HEK293T (cell line): ENCODE measurements around the gene ZFAND4.
"Not testable (repeated sequence)": the region's sequence is repeated elsewhere in the genome, so short reads cannot be mapped to it uniquely, and the experiment has no call there.

Experiments
- CTCF ChIA-PET: fragments of 350-600 bp; formaldehyde crosslinking; extraction: SDS; loops from one replicate; lab custom pipeline; 2021; ENCODE audit warnings: antibody characterized with exemption, inconsistent platforms; lab: Yijun Ruan, JAX
- POLR2A ChIA-PET: fragments of 350-600 bp; formaldehyde crosslinking; extraction: SDS; loops from one replicate; lab custom pipeline; 2020; ENCODE audit warnings: antibody characterized with exemption, inconsistent platforms; lab: Yijun Ruan, JAX
- DNase-seq: peaks from one replicate; pipeline ENCODE4 v3.0.0; 2012; ENCODE audit warnings: mixed read lengths; ENCODE audit errors: extremely low spot score
- ARNT ChIP-seq: fragments of 450-650 bp; IDR thresholded peaks from 2 replicates; pipeline ENCODE4 v1.6.1; 2017; ENCODE audit warnings: mild to moderate bottlenecking
- BHLHE40 ChIP-seq: fragments of 450-650 bp; IDR thresholded peaks from 2 replicates; pipeline ENCODE4 v1.6.1; 2016; ENCODE audit warnings: mild to moderate bottlenecking, moderate library complexity, borderline replicate concordance
- CTBP1 ChIP-seq: fragments of 450-650 bp; IDR thresholded peaks from 2 replicates; pipeline ENCODE4 v1.6.1; 2016; ENCODE audit warnings: borderline replicate concordance
- ELF4 ChIP-seq: fragments of 450-650 bp; IDR thresholded peaks from 2 replicates; pipeline ENCODE4 v1.6.1; 2017; ENCODE audit warnings: antibody characterized with exemption
- FOXA1 ChIP-seq: fragments of 450-650 bp; IDR thresholded peaks from 2 replicates; pipeline ENCODE4 v1.6.1; 2016; ENCODE audit warnings: mild to moderate bottlenecking
- FOXK2 ChIP-seq: fragments of 450-650 bp; IDR thresholded peaks from 2 replicates; pipeline ENCODE4 v1.6.1; 2016; ENCODE audit warnings: mild to moderate bottlenecking
- FOXM1 ChIP-seq: fragments of 450-650 bp; IDR thresholded peaks from 2 replicates; pipeline ENCODE4 v1.6.1; 2017; ENCODE audit warnings: mild to moderate bottlenecking, borderline replicate concordance
- HDGF ChIP-seq: fragments of 450-650 bp; IDR thresholded peaks from 2 replicates; pipeline ENCODE4 v1.6.1; 2017; ENCODE audit warnings: antibody characterized with exemption, borderline replicate concordance
- L3MBTL2 ChIP-seq: fragments of 450-650 bp; conservative IDR thresholded peaks from 2 replicates; pipeline ENCODE4 v1.6.1; 2016; ENCODE audit warnings: mild to moderate bottlenecking
- LEF1 ChIP-seq: fragments of 450-650 bp; IDR thresholded peaks from 2 replicates; pipeline ENCODE4 v1.6.1; 2017; ENCODE audit warnings: mild to moderate bottlenecking, borderline replicate concordance
- NFRKB ChIP-seq: fragments of 450-650 bp; IDR thresholded peaks from 2 replicates; pipeline ENCODE4 v1.6.1; 2016; ENCODE audit warnings: mild to moderate bottlenecking, moderate library complexity
- SP1 ChIP-seq: fragments of 450-650 bp; IDR thresholded peaks from 2 replicates; pipeline ENCODE4 v1.6.1; 2017
- SUZ12 ChIP-seq: fragments of 450-650 bp; IDR thresholded peaks from 2 replicates; pipeline ENCODE4 v1.6.1; 2016; ENCODE audit warnings: mild to moderate bottlenecking
- TARDBP ChIP-seq: fragments of 450-650 bp; IDR thresholded peaks from 2 replicates; pipeline ENCODE4 v1.6.1; 2016
- ZNF384 ChIP-seq: fragments of 450-650 bp; IDR thresholded peaks from 2 replicates; pipeline ENCODE4 v1.6.1; 2016
- TF ChIP-seq, protein P1 (sequence below): fragments of 450-650 bp; IDR thresholded peaks from 2 replicates; pipeline ENCODE4 v1.6.1; 2016

The ZFAND4 gene

GRCh38 chr10:45607276-45607675, 65.3 kb downstream of the ZFAND4 start:
- ChIA-PET POLR2A (no interaction called here), CTCF (no interaction called here)
- no peak for DNase-seq
- TF ChIP-seq LEF1 (no peak), ZNF384 (no peak), FOXA1 (no peak), FOXK2 (no peak), NFRKB (no peak)

DNA sequence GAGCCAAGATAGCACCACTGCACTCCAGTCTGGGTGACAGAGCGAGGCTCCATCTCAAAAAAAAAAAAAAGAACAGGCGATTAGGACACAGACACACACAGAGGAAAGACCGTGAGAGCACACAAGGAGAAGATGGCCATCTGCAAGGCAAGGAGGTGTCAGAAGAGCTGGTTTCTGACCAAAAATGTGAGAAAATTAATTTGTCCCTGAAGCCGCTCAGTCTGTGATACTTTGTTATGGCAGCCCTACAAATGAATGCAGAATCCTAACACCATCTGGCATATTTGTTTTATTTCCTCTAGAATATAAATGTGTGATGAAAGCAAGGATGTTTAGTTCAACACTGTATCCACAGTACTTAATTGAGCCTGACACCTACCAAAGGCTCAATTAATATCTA, 69.7 kb downstream of the ZFAND4 start:
- no peak for TF ChIP-seq LEF1
- TF ChIP-seq FOXM1: no peak
- no peak for TF ChIP-seq BHLHE40
- TF ChIP-seq L3MBTL2: no peak
- TF ChIP-seq FOXA1: no peak
- no peak for TF ChIP-seq SUZ12
- no peak for TF ChIP-seq ARNT
- no peak for TF ChIP-seq HDGF
- TF ChIP-seq, protein P1, sequence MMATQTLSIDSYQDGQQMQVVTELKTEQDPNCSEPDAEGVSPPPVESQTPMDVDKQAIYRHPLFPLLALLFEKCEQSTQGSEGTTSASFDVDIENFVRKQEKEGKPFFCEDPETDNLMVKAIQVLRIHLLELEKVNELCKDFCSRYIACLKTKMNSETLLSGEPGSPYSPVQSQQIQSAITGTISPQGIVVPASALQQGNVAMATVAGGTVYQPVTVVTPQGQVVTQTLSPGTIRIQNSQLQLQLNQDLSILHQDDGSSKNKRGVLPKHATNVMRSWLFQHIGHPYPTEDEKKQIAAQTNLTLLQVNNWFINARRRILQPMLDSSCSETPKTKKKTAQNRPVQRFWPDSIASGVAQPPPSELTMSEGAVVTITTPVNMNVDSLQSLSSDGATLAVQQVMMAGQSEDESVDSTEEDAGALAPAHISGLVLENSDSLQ: no peak
- TF ChIP-seq ZNF384: no peak
- TF ChIP-seq FOXK2: no peak
- TF ChIP-seq TARDBP: no peak
- no peak for TF ChIP-seq ELF4
- no peak for TF ChIP-seq SP1
- ChIA-PET CTCF (no interaction called here), POLR2A (no interaction called here)
- no peak for DNase-seq

DNA sequence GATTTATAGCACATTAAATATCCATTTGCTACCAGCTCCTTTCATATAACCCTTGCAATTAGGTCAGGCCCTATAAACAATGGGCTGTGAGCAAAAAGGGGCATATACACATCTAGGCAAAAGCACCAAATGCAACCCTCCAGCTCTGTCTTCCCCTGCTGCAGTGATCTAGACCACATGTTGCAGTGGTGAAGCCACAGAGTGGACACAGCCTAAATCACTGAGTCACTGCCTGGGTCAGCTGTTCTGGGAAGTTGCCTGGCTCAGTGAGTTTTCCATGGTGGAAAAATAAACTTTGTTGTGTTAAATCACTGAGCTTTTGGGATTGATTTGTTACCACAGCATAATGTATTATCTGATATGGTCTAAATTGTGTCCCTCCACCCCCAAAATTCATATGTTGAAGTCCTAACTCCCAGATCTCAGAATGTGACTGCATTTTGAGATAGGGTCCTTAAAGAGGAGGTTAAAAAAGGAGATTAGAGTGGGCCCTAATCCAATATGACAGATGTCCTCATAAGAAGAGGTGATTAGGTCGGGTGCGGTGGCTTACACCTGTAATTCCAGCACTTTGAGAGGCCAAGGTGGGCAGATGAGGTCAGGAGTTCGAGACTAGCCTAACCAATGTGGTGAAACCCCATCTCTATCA, 70.4 kb downstream of the ZFAND4 start:
- DNase-seq: no peak
- TF ChIP-seq ARNT (no peak), SUZ12 (no peak), L3MBTL2 (no peak), FOXK2 (no peak)
- CTCF ChIA-PET: no interaction called here
- POLR2A ChIA-PET: no interaction called here

GRCh38 chr10:45601254-45601930, 71.2 kb downstream of the ZFAND4 start:
- DNase-seq, CTCF ChIA-PET, POLR2A ChIA-PET: not testable (repeated sequence)

- DNase-seq, POLR2A ChIA-PET, CTCF ChIA-PET: not testable (repeated sequence)
These were observed 72.0 kb downstream of the ZFAND4 start for GRCh38 chr10:45600337-45601253.

- TF ChIP-seq HDGF: no peak
- TF ChIP-seq FOXA1: no peak
- TF ChIP-seq CTBP1: no peak
- TF ChIP-seq TARDBP: no peak
- TF ChIP-seq L3MBTL2: no peak
- TF ChIP-seq LEF1: no peak
- no peak for TF ChIP-seq FOXM1
- TF ChIP-seq, protein P1: no peak
- TF ChIP-seq ARNT: no peak
- no peak for TF ChIP-seq BHLHE40
- TF ChIP-seq FOXK2: no peak
- no peak for TF ChIP-seq NFRKB
- POLR2A ChIA-PET: no interaction called here
- CTCF ChIA-PET: no interaction called here
- DNase-seq: no peak
These were observed 72.9 kb downstream of the ZFAND4 start for GRCh38 chr10:45599646-45600045.

- no peak for TF ChIP-seq NFRKB
- TF ChIP-seq FOXA1: no peak
- TF ChIP-seq TARDBP: no peak
- TF ChIP-seq ARNT: no peak
- TF ChIP-seq L3MBTL2: no peak
- no peak for TF ChIP-seq ZNF384
- no peak for TF ChIP-seq HDGF
- no peak for TF ChIP-seq FOXK2
- no peak for TF ChIP-seq SUZ12
- TF ChIP-seq SP1: no peak
- TF ChIP-seq BHLHE40: no peak
- ChIA-PET POLR2A (no interaction called here), CTCF (no interaction called here)
- no peak for DNase-seq
These were observed 73.5 kb downstream of the ZFAND4 start for GRCh38 chr10:45599021-45599603.
